Lung microvascular endothelial cell (primary cell): Measurements from ENCODE around the gene SH3PXD2A. TPM values are rescaled to one million over a fixed set of nuclear protein-coding genes. Genes with fewer than 3 reads are reported as not detected.
"Not testable (repeated sequence)": the region's sequence is repeated elsewhere in the genome, so short reads cannot be mapped to it uniquely, and the experiment has no call there.

Source experiments
- DNase-seq, 2 donors: peaks; one replicate each; pipeline versions ENCODE4 v3.0.0 to v3.0.0-alpha.2; 2010; ENCODE audit warnings: low read depth in 2 of 2
- total RNA-seq: library from RNA; depleted of rRNA; stranded (reverse); fragments of >200 nt; gene quantifications from 2 replicates; pipeline ENCODE4 v1.2.1, GENCODE V29; 2014

Gene SH3PXD2A
- total RNA-seq, 1 donor from 2014 or later: 0.99 TPM

GRCh38 chr10:103609231-103610082, 245.9 kb downstream of the SH3PXD2A start:
- DNase-seq: no peak

- DNase-seq: not testable (repeated sequence)
These were observed 247.3 kb downstream of the SH3PXD2A start for GRCh38 chr10:103608056-103608455.

DNA sequence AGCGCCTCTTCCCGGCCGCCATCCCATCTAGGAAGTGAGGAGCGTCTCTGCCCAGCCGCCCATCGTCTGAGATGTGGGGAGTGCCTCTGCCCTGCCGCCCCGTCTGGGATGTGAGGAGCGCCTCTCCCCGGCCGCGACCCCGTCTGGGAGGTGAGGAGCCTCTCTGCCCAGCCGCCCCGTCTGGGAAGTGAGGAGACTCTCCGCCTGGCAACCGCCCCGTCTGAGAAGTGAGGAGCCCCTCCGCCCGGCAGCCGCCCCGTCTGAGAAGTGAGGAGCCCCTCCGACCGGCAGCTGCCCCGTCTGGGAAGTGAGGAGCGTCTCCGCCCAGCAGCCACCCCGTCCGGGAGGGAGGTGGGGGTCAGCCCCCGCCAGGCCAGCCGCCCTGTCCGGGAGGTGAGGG, 248.3 kb downstream of the SH3PXD2A start:
- DNase-seq: not testable (repeated sequence)

DNA sequence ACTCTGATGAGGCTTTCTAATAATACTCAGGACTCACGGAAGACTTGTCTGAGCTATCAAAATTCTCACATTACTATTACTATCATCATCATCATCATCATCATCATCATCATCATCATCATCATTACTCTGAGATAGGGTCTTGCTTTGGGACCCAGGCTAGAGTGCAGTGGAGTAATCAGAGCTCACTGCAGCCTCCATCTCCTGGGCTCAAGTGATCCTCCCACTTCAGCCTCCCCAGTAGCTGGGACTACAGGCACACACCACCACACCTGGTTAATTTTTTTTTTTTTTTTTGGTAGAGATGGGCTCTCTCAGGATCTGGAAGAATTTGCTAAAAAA, 249.3 kb downstream of the SH3PXD2A start:
- not testable (repeated sequence) for DNase-seq

DNA sequence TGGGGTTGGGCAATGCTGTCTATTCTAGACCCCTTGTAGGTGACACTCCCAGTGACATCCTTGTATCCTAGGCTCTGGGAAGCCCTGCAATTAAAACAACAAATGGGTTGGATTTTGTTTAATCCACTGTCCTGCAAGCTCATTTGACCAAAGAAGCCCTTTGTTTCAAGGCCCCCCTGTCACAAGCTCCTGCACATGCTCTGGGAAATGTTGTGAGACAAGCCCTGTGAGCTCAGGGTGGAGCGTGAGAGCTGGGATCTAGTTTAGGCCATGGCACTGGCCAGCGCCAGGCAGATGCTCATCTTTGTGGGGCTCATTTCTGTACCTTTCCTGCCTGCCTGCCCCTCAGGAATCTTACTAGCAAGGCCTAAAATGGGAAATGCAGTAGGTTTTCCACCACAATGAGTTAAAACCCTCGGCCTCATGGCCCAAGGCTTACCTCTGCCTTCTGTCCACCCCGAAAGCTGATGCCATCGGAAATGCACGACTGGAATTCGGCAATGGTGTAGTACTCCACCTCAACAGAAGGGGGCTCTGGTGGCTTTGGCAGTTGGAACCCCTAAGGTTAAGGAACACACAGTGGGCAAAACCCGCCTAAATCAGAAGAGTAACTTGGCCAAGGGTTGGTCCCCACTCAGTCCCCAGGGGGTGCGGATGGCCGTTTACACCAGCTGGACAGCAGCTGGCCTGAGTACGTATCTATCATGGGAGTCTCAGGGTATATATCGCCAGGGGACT, 249.8 kb downstream of the SH3PXD2A start:
- peak; percentile 52 to 57 for DNase-seq

DNA sequence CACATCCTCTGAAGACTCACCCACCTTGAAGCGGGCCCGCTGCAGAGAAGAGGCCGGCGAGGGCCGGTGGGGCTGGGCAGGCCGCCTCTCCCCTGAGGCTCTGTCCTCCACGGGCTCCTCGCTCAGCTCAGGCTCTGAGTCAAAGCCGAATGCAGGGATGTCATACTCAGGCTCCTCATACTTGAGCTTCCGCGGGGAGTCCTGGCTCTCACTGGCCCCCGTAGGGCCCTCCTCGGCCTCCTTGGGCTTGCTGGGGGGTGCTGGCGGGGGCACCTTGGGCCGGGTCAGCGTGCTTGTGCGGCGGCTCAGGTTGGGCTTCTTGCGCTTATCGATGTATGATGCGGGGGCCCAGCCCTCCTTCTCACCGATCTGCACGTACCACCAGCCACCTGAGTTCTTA, 252.0 kb downstream of the SH3PXD2A start:
- no peak for DNase-seq

GRCh38 chr10:103602852-103603155, 252.6 kb downstream of the SH3PXD2A start:
- no peak for DNase-seq

- no peak for DNase-seq
These were observed 253.1 kb downstream of the SH3PXD2A start for GRCh38 chr10:103602028-103602851.

GRCh38 chr10:103600956-103601569, 254.3 kb downstream of the SH3PXD2A start:
- DNase-seq: no peak

DNA sequence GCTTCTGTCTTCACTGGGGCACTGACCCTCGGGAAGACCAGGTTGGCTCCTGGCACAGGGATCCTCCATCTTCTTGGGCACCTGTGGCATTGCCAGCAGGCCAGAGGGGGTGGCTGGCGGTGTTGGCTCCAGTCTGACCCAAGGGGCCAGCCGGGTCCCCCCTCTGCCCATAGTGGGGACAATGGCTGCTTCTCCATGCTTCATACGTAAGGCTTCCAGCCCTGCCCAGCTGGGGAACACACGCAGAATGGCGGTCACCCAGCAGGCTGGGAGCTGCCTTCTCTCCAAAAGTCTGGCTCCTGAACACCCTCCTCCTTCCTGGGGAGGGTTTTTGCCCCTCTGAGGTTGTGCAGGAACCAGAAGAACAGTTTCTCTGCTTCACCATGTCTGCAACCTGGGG, 255.1 kb downstream of the SH3PXD2A start:
- DNase-seq: no peak

DNA sequence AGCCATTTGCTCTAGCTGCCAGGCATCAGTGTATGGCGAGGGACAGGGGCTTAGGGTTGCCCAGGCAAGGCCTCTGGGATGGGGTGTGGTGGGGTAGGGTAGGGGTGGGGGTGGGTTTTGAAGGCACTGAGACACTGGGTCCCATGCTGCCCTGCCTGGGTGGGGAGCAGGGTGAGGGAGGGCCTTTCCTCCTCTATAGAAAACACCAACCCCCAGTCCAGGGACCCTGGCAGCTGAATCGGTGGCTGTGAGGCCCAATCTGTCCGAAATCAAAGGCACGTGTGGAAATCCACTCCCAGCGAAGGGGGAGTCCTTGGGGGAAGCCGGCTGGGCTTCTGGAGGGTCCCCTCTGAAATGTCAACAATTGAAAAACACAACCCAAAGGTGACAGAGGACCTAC, 255.5 kb downstream of the SH3PXD2A start:
- no peak for DNase-seq

DNA sequence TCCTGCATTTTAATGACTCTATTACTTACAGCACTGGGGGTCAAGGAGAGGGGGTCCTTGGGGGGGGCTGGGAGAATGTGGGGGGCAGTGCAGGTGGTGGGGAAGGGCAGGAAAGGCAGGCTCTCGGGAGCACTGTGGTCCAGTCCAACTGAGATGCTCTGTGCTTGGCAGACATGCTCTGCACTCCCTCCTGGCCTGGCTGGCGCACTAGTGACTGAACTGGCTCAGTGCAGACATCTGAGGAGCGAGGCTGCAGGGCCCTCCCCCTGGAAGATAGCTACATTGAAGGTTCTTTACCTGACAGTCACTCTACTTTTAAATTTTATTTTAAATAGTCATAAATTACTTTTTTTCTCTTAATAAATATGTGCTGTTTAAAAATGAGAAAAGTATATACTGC, 256.2 kb downstream of the SH3PXD2A start:
- no peak for DNase-seq

DNA sequence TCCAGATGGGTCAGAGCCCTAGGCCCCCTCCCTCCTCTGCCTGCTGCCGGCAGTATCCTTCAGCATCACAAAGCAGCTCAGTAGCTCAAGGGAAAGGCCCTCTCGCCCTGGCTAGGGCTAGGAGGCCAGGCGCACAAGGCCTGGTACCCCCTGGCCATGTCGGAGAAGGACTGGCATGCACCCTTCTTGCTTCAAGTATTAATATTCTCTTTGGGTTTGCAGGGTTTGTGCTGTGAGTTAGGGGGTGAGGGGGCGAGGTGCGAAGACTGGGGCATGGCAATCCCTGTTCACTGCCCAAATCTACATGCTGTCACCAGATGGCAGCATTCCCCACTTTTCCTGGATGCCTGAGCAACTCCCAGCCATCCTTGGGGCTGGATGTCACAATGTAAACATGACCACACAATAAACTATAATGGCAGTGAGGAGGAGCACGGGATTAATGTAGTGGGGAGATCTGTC, 256.7 kb downstream of the SH3PXD2A start:
- peak; percentile 71 to 79 for DNase-seq

- no peak for DNase-seq
These were observed 258.4 kb downstream of the SH3PXD2A start for GRCh38 chr10:103597003-103597402.

DNA sequence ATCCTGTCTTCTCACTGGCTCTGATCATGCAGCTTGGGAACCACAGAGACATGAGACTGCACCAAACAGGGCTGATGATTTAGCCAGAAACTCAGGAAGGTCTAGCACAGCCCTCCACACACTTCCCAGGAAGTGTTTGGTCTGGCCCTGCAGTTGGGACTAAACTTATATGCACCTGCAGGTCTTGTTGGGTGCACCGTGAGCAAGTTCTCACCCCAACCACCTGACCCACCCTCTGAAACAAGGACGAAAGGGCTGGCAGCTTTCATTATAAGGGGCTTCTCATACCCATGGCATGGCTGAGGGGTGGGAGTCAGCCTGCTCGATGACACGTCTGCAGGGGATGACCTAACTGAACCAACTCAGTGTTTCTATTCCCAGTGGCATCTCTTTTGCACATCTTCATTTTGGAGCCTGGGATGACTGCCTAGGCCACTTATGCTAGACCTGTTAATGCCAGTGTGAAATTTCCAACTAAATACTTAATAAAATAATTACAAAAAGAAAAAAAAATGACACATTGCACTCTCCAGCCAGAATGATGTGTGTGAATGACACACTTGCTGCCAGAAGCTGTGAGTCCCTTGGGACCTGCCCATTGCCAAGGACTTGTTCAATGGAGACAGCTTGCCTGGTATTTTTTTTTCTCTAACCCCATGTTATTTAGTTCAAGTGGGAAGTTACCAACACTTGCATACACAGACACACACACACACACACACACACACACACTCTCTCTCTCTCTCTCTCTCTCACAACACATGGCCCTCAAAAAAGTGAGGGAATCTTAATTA, 259.2 kb downstream of the SH3PXD2A start:
- DNase-seq: no peak

DNA sequence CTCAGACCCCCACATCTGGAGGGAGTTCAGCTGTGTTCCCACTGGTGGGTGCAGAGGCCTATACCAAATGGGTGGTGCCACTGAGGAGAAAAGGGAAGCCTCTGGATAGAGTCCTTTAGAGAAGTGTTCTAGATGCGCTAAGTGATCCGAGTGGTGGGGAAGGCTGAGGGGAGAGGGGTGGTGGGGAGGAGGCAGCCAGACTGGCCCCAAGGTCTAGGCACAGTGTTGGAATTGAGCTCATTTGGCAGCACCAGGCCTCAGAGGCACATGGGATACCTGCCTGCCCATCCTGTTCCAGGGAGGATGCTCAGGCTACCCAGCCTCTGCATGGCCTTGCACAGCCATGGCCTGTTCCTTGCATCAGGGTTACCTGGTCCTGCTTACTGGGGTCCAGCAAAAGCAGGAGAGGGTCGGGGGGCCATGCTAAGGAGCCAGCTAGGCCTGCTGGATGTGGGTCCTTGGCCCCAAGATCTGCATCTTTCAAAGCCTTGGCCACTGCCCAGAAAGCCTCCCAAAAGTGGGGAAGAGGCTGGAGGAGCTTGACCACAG, 262.3 kb downstream of the SH3PXD2A start:
- DNase-seq: no peak

GRCh38 chr10:103592186-103593021, 263.0 kb downstream of the SH3PXD2A start:
- DNase-seq: peak; percentile 37 to 54

DNA sequence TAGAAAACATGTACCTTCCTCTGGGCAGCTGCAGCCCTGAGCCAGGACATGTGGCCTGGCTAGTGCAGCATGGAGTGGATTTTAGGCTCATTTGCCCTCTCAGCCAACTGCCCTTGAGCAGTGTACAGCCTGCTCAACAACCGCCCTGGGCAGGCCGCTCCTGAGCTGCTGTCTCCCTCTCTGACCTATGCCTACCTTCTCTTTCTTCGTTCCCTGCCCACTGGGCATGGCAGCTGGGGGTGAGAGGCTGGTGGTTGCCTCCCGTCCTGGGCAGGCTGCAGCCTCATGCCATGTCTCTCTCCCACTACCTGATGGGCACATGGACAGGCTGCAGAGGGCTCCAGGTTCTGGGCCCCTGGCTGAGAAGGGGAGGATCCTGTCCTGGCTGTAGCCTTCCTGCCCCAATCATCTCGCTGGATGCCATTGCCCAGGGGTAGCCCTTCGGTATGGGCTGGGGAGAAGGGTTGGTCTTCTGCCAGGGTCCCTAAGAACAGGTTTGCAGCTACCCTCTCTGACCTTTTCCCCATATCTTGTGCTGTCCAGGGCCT, 264.6 kb downstream of the SH3PXD2A start:
- DNase-seq: no peak

- no peak for DNase-seq
These were observed 265.3 kb downstream of the SH3PXD2A start for GRCh38 chr10:103590060-103590459.
